H1 (cell line): ENCODE results near the gene RSKR. TPM values are rescaled to one million over a fixed set of nuclear protein-coding genes. Genes with fewer than 3 reads are reported as not detected.

ENCODE experiments used
- CTCF ChIA-PET: fragments of 300-600 bp; sonication (Branson Sonifier 250); formaldehyde crosslinking; loops from one replicate; lab custom pipeline; 2021; ENCODE audit not compliant: partially characterized antibody; lab: Charles Lee
- POLR2A ChIA-PET: fragments of 300-600 bp; sonication (Branson Sonifier 250); formaldehyde crosslinking; loops from one replicate; lab custom pipeline; 2021; ENCODE audit warnings: inconsistent platforms; ENCODE audit not compliant: partially characterized antibody; lab: Charles Lee
- DNase-seq, 2 experiments: peaks; one replicate each; pipeline versions ENCODE4 v3.0.0 to v3.0.0-alpha.2; 2010 to 2022; ENCODE audit warnings: low spot score in 2 of 2, low read depth in 1 of 2, mixed read lengths in 1 of 2
- FAIRE-seq: peaks from 2 replicates; lab custom pipeline; 2011; peaks lifted over from hg19 to GRCh38; lab: Jason Lieb, UNC
- H2AFZ ChIP-seq: 2 replicates; pipeline ENCODE4 v1.8.1; 2012; ENCODE audit warnings: low read length, inconsistent platforms
- H2AK5ac ChIP-seq: 2 replicates; pipeline ENCODE4 v1.6.1; 2013; ENCODE audit warnings: low read depth, low read length
- H2BK120ac ChIP-seq: replicated peaks from 2 replicates; pipeline ENCODE3; 2013; ENCODE audit warnings: low read depth, low read length, inconsistent platforms
- H2BK12ac ChIP-seq: 2 replicates; pipeline ENCODE4 v1.6.1; 2013; ENCODE audit warnings: low read depth, low read length
- H2BK15ac ChIP-seq: 2 replicates; pipeline ENCODE4 v1.6.1; 2013; ENCODE audit warnings: low read length
- H2BK20ac ChIP-seq: 2 replicates; pipeline ENCODE4 v1.6.1; 2013; ENCODE audit warnings: low read length
- H2BK5ac ChIP-seq: 2 replicates; pipeline ENCODE4 v1.6.1; 2013; ENCODE audit warnings: low read depth, low read length
- H3K14ac ChIP-seq: 2 replicates; pipeline ENCODE4 v1.6.1; 2013; ENCODE audit warnings: inconsistent platforms; ENCODE audit not compliant: insufficient read length
- H3K18ac ChIP-seq: 2 replicates; pipeline ENCODE4 v1.6.1; 2013; ENCODE audit warnings: low read length; ENCODE audit errors: extremely low read depth
- H3K23ac ChIP-seq: 2 replicates; pipeline ENCODE4 v1.6.1; 2013; ENCODE audit warnings: inconsistent platforms; ENCODE audit not compliant: insufficient read length
- H3K23me2 ChIP-seq: 2 replicates; pipeline ENCODE4 v1.6.1; 2013; ENCODE audit warnings: low read depth, low read length
- H3K27ac ChIP-seq: 2 replicates; pipeline ENCODE4 v1.6.1; 2011; ENCODE audit warnings: low read depth, low read length, inconsistent platforms
- H3K27me3 ChIP-seq, 4 experiments: replicated peaks in 1 of 4; 1 replicate in 1 of 4; 2 replicates in 3 of 4; pipeline versions ENCODE4 v1.6.1 to v1.8.1; 2011 to 2013; ENCODE audit warnings: low read length in 3 of 4, mild to moderate bottlenecking in 3 of 4, inconsistent platforms in 2 of 4, mixed read lengths in 2 of 4, moderate library complexity in 1 of 4; ENCODE audit not compliant: control insufficient read depth in 3 of 4, insufficient read depth in 3 of 4; ENCODE audit errors: extremely low read depth in 1 of 4
- H3K36me3 ChIP-seq, 4 experiments: 2 replicates each; pipeline versions ENCODE4 v1.6.1 to v1.8.1; 2011 to 2013; ENCODE audit warnings: mild to moderate bottlenecking in 4 of 4, low read length in 3 of 4, moderate library complexity in 2 of 4, control low read depth in 1 of 4, inconsistent platforms in 1 of 4; ENCODE audit not compliant: insufficient read depth in 4 of 4, control insufficient read depth in 2 of 4
- H3K4ac ChIP-seq: replicated peaks from 2 replicates; pipeline ENCODE3; 2013; ENCODE audit warnings: low read length, low read depth, mixed read lengths, inconsistent platforms; ENCODE audit not compliant: insufficient read length
- H3K4me1 ChIP-seq, 4 experiments: replicated peaks in 1 of 4; 1 replicate in 1 of 4; 2 replicates in 3 of 4; pipeline versions ENCODE4 v1.6.1 to v1.8.1; 2011 to 2013; ENCODE audit warnings: low read length in 3 of 4, inconsistent platforms in 2 of 4, mixed read lengths in 1 of 4; ENCODE audit not compliant: insufficient read depth in 4 of 4, control insufficient read depth in 3 of 4
- H3K4me2 ChIP-seq, 2 experiments: 2 replicates each; pipeline versions ENCODE4 v1.6.1 to v1.8.1; 2011 to 2013; ENCODE audit warnings: low read depth in 2 of 2, low read length in 2 of 2, control low read depth in 1 of 2, inconsistent platforms in 1 of 2, mild to moderate bottlenecking in 1 of 2; ENCODE audit not compliant: insufficient read depth in 1 of 2
- H3K4me3 ChIP-seq, 4 experiments: fragments of 200-600, 300-600 bp in 1 of 4; sonication (generic), shearing (Covaris generic), sonication (Bioruptor Twin) in 1 of 4; 2 replicates each; pipeline versions ENCODE4 v1.5.1 to v1.8.1; 2011 to 2016; ENCODE audit warnings: low read length in 4 of 4, low read depth in 3 of 4, control low read depth in 2 of 4, inconsistent platforms in 2 of 4, mild to moderate bottlenecking in 2 of 4, mixed read lengths in 1 of 4, moderate library complexity in 1 of 4; ENCODE audit not compliant: insufficient read depth in 2 of 4; ENCODE audit errors: extremely low read depth in 1 of 4
- H3K56ac ChIP-seq: replicated peaks from 2 replicates; pipeline ENCODE3; 2013; ENCODE audit warnings: low read depth, mild to moderate bottlenecking, mixed read lengths, low read length, inconsistent platforms; ENCODE audit not compliant: insufficient read length
- H3K79me1 ChIP-seq: 2 replicates; pipeline ENCODE4 v1.6.1; 2013; ENCODE audit warnings: low read depth, low read length, control low read depth
- H3K79me2 ChIP-seq, 2 experiments: 2 replicates each; pipeline versions ENCODE4 v1.6.1 to v1.8.1; 2012 to 2013; ENCODE audit warnings: low read length in 2 of 2, mild to moderate bottlenecking in 2 of 2, inconsistent platforms in 1 of 2; ENCODE audit not compliant: insufficient read depth in 2 of 2, control insufficient read depth in 1 of 2
- H3K9ac ChIP-seq, 4 experiments: replicated peaks in 1 of 4; 1 replicate in 1 of 4; 2 replicates in 3 of 4; pipeline versions ENCODE4 v1.6.1 to v1.8.1; 2011 to 2013; ENCODE audit warnings: low read depth in 3 of 4, low read length in 3 of 4, control low read depth in 2 of 4, mild to moderate bottlenecking in 2 of 4, moderate library complexity in 2 of 4, inconsistent platforms in 1 of 4; ENCODE audit errors: extremely low read depth in 1 of 4
- H3K9me3 ChIP-seq, 2 experiments: 2 replicates each; pipeline versions ENCODE4 v1.6.1 to v1.8.1; 2012 to 2013; ENCODE audit warnings: mild to moderate bottlenecking in 2 of 2, moderate library complexity in 2 of 2, control low read depth in 1 of 2, inconsistent platforms in 1 of 2, low read depth in 1 of 2, low read length in 1 of 2, mixed read lengths in 1 of 2; ENCODE audit not compliant: insufficient read depth in 2 of 2
- H4K20me1 ChIP-seq, 2 experiments: replicated peaks in 1 of 2; 2 replicates each; pipeline versions ENCODE3 to v1.8.1; 2011 to 2013; ENCODE audit warnings: inconsistent platforms in 2 of 2, low read length in 2 of 2, mild to moderate bottlenecking in 1 of 2; ENCODE audit not compliant: insufficient read depth in 2 of 2, control insufficient read depth in 1 of 2
- H4K5ac ChIP-seq: 2 replicates; pipeline ENCODE4 v1.6.1; 2013; ENCODE audit warnings: low read length, low read depth, mixed read lengths, inconsistent platforms; ENCODE audit not compliant: insufficient read length
- H4K8ac ChIP-seq: 2 replicates; pipeline ENCODE4 v1.8.0; 2013; ENCODE audit warnings: mild to moderate bottlenecking, moderate library complexity, low read length, inconsistent platforms; ENCODE audit not compliant: insufficient read depth; ENCODE audit errors: extremely low read depth
- H4K91ac ChIP-seq: replicated peaks from 2 replicates; pipeline ENCODE3; 2013; ENCODE audit warnings: low read length, mixed read lengths, inconsistent platforms; ENCODE audit not compliant: insufficient read length
- ASH2L ChIP-seq: fragments of 200-600, 300-600 bp; sonication (generic); IDR thresholded peaks from one replicate; pipeline ENCODE4 v1.7.1; 2017; ENCODE audit warnings: low read length
- ATF2 ChIP-seq: IDR thresholded peaks from 2 replicates; pipeline ENCODE4 v1.6.1; 2012; ENCODE audit warnings: low read length, inconsistent platforms
- CBX5 ChIP-seq: fragments of 300-800, 300-1000 bp; sonication (generic); IDR thresholded peaks from 2 replicates; pipeline ENCODE4 v1.7.1; 2016; ENCODE audit warnings: antibody characterized with exemption, low read length, low read depth
- CTCF ChIP-seq, 3 experiments: IDR thresholded peaks; 1 replicate in 2 of 3; 2 replicates in 1 of 3; pipeline versions ENCODE4 v1.5.1 to v1.6.1; 2011; ENCODE audit warnings: low read length in 3 of 3, mild to moderate bottlenecking in 3 of 3, inconsistent platforms in 2 of 3, low read depth in 1 of 3, moderate library complexity in 1 of 3; ENCODE audit not compliant: insufficient read depth in 1 of 3; ENCODE audit errors: control extremely low read depth in 1 of 3
- HDAC2 ChIP-seq, 2 experiments: fragments of 300-600 bp in 1 of 2; sonication (generic) in 1 of 2; IDR thresholded peaks; 2 replicates each; pipeline ENCODE4 v1.6.1; 2011 to 2012; ENCODE audit warnings: low read depth in 2 of 2, low read length in 2 of 2, mild to moderate bottlenecking in 2 of 2, moderate library complexity in 2 of 2, borderline replicate concordance in 1 of 2, inconsistent platforms in 1 of 2
- KDM5A ChIP-seq: fragments of 200-600 bp; IDR thresholded peaks from 2 replicates; pipeline ENCODE4 v1.7.1; 2012; ENCODE audit warnings: mild to moderate bottlenecking, low read length, inconsistent platforms, mixed read lengths
- NANOG ChIP-seq: IDR thresholded peaks from 2 replicates; pipeline ENCODE4 v1.6.1; 2011; ENCODE audit warnings: low read length, low read depth, mild to moderate bottlenecking, inconsistent platforms; ENCODE audit not compliant: insufficient read depth, poor library complexity, severe bottlenecking
- RAD21 ChIP-seq, 2 experiments: IDR thresholded peaks in 1 of 2; conservative IDR thresholded peaks in 1 of 2; 2 replicates each; pipeline ENCODE4 v1.6.1; 2011; ENCODE audit warnings: low read depth in 2 of 2, low read length in 2 of 2, improper control_type of control experiment in 1 of 2, inconsistent platforms in 1 of 2, mild to moderate bottlenecking in 1 of 2, moderate library complexity in 1 of 2
- WGBS, 2 experiments: shearing (Covaris generic) in 1 of 2; methylation state at CpG; one replicate each; pipeline versions ENCODE4 v1.1.6 to v1.1.7; 2013 to 2015; ENCODE audit warnings: low lambda C conversion rate in 2 of 2, mixed read lengths in 2 of 2, inconsistent platforms in 1 of 2, low coverage in 1 of 2, missing lambda C conversion rate in 1 of 2; ENCODE audit not compliant: insufficient replicate concordance in 2 of 2, insufficient coverage in 1 of 2, insufficient read length in 1 of 2; ENCODE audit errors: extremely low coverage in 1 of 2, missing lambda C conversion rate in 1 of 2; 5-methylcytosine and 5-hydroxymethylcytosine counted together
- polyA plus RNA-seq, 7 experiments: library from polyadenylated mRNA; depleted of rRNA in 3 of 7; stranded (reverse) in 5 of 7; unstranded in 2 of 7; fragments of >200 nt in 5 of 7; fragments of 200-250 nt in 2 of 7; gene quantifications; 1 replicate in 5 of 7; 2 replicates in 1 of 7; 4 replicates in 1 of 7; pipeline versions ENCODE4 v1.2.1 to v1.2.3, GENCODE V29; 2011 to 2013; ENCODE audit warnings: missing spikeins in 2 of 7, mixed read lengths in 2 of 7
- total RNA-seq: library from RNA; stranded (reverse); fragmentation: NEBNext Ultra II Directional; extraction: Animal tissue kit (Norgen Biotek cat#: 25700); gene quantifications from 2 replicates; pipeline ENCODE4 v1.2.1, GENCODE V29; 2021

RSKR gene
- total and polyA plus RNA-seq, 2 of the 8 experiments (the other 6 are each of a cell fraction or from before 2014, with no cell fraction given): 24.1 to 28.5 TPM

GRCh38 chr17:28582513-28582912 is 31.5 kb downstream of the RSKR start:
- no peak for DNase-seq
- no peak overlapping the region for H3K18ac ChIP-seq
- H3K4me1 ChIP-seq: peaks cover 0 to under 1% (median 0%) of the 10 kb centered on the region in 4 experiments; a peak in 2 of 7 replicates
- no peak overlapping the region for H4K91ac ChIP-seq
- H4K5ac ChIP-seq: no peak overlapping the region
- no peak overlapping the region for H3K56ac ChIP-seq
- no peak overlapping the region for H2BK120ac ChIP-seq
- no peak overlapping the region for H3K4me3 ChIP-seq
- H3K27ac ChIP-seq: no peak overlapping the region
- H4K8ac ChIP-seq: no peak overlapping the region
- CTCF ChIA-PET: interaction anchor here (0.8 to 1.7 kb wide), 2 partner anchors 30 to 33 kb away, joined by 3 to 5 read pairs; no protein-coding TSS in a partner anchor
- no peaks in the 10 kb centered on the region; the same call in 1 of the 2 replicates for H3K23me2 ChIP-seq
- no peak overlapping the region for H3K9ac ChIP-seq
- H3K9me3 ChIP-seq: no peaks in the 10 kb centered on the region
- H3K23ac ChIP-seq: no peak overlapping the region
- H3K4ac ChIP-seq: no peak overlapping the region
- WGBS, 2 experiments: 89% methylated on average over 2 of the region's 2 CpGs; no CpG with 5 or more reads in 1 of the 2 experiments
- H2BK5ac ChIP-seq: no peak overlapping the region
- H3K27me3 ChIP-seq: no peaks in the 10 kb centered on the region
- POLR2A ChIA-PET: interaction anchor here (1.0 to 1.8 kb wide), 2 partner anchors 10 to 138 kb away, joined by 3 to 4 read pairs; no protein-coding TSS in a partner anchor
- no peak for FAIRE-seq
- TF ChIP-seq NANOG (no peak), HDAC2 (IDR thresholded peaks at IDR 0.05; ENCODE audit: borderline replicate concordance in 1 of 2, low read depth in 2 of 2, low read length in 2 of 2) (no peak), CBX5 (no peak), RAD21 (IDR thresholded peaks at IDR 0.05 in 1 of 2, conservative IDR thresholded peaks at IDR 0.05 in 1 of 2; ENCODE audit: low read depth in 2 of 2, low read length in 2 of 2) (no peak), CTCF (IDR thresholded peaks at IDR 0.05; ENCODE audit: control extremely low read depth in 1 of 3, insufficient read depth in 1 of 3, low read depth in 1 of 3, low read length in 3 of 3) (no peak), KDM5A (no peak), ATF2 (no peak), ASH2L (no peak)
- H2BK20ac ChIP-seq: no peak overlapping the region
- H2AK5ac ChIP-seq: no peak overlapping the region
- H4K20me1 ChIP-seq: peaks cover 1 to 2% of the 10 kb centered on the region in 2 experiments
- H3K79me2 ChIP-seq: no peaks in the 10 kb centered on the region
- H2BK12ac ChIP-seq: no peak overlapping the region
- H3K14ac ChIP-seq: no peak overlapping the region
- H3K36me3 ChIP-seq: peaks cover 51 to 90% (median 75%) of the 10 kb centered on the region in 4 experiments
- no peak overlapping the region for H2AFZ ChIP-seq
- H2BK15ac ChIP-seq: no peak overlapping the region
- no peaks in the 10 kb centered on the region for H3K79me1 ChIP-seq
- H3K4me2 ChIP-seq: no peak overlapping the region
